Measurements from ENCODE around the gene PIANP.

Gene PIANP

DNA sequence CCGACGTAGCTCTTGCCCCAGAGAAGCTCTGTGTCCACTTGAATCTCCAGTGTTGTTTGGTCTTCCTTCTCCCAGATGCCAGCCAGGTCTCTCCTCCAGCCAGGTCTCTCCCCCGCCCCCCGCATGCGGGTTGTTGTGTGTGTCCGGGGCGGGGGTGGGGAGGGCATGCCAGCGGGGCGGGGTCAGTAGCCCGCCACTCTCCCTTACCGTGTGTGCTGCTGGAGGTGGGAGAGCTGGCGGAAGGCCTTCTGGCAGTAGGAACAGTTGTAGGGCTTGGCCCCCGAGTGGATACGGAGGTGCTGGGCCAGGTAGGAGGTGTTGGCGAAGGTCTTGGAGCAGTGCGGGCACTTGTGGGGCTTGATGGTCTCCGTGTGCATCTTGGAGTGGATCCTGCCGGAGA lies 28.5 kb downstream of the PIANP start:
- in situ Hi-C loops (cut with MboI; ENCODE audit: low sequenced_read_pairs) = no loop called here

DNA sequence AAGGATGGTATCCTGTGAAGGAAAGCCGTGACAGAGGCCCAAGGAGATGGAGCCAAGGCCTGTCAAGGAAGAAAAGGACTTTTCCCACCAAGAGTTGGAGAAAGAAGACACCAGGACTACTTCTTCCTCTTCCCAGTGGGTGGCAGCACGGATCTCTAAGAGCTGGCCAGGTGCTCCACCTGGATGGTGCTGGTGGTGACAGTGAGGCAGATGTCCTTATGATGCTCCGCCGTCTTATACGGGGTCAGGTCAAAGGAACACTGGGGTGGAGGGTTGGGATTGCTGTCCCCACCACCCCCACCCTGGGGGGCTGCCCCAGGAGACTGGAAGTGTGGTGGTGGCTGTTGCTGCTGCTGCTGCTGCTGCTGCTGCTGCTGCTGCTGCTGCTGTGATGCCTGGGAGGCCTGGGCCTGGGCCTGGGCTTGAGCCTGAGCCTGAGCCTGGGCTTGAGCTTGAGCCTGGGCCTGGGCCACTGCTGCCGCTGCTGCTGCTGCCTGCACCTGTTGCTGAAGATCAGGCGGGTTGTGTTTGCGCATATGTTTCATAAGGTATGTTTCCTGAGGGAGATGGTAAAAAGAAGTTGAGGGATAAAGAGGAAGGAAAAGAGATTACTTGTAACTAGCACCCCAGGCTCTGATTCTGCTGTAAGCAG lies 32.9 kb downstream of the PIANP start:
- in situ Hi-C loops (cut with MboI; ENCODE audit: low sequenced_read_pairs) = no loop called here

DNA sequence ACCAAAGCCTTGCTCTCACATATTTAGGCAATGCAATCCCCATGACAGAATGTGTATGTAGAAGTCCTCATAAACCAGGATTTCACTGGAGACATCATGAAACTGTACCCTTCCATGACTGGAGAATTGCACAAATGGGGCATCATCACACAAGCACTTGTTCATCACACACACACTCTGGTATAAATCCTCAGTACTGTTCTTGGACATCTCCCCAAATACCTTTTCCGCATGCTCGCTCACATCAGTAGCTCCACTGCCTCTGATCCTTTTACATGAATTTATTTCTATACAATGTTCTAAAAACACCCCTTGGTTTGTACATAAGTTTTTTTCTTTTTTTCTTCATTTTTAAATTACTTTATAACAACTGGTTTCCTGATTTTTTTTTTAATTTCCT lies 34.4 kb downstream of the PIANP start:
- in situ Hi-C loops (cut with MboI; ENCODE audit: low sequenced_read_pairs) = no loop called here

DNA sequence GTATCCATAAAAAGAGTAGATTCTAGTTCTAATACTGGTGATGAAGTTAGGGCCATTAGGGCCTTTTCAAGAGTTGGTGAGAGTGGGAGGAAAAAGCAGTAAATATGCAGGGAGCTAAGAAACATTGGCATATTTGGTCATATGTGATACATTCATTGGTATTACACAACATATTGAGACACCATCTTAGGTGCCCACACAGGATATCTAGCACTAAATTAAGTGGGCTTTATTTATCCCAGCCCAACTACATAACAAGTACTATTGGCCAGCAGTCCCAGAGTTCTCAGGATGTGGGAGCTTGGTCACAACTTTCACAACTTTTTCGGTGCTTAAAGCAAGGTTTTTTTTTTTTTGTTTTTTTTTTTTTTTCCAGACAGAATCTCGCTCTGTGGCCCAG lies 35.7 kb downstream of the PIANP start:
- in situ Hi-C loops (cut with MboI; ENCODE audit: low sequenced_read_pairs) = no loop called here

DNA sequence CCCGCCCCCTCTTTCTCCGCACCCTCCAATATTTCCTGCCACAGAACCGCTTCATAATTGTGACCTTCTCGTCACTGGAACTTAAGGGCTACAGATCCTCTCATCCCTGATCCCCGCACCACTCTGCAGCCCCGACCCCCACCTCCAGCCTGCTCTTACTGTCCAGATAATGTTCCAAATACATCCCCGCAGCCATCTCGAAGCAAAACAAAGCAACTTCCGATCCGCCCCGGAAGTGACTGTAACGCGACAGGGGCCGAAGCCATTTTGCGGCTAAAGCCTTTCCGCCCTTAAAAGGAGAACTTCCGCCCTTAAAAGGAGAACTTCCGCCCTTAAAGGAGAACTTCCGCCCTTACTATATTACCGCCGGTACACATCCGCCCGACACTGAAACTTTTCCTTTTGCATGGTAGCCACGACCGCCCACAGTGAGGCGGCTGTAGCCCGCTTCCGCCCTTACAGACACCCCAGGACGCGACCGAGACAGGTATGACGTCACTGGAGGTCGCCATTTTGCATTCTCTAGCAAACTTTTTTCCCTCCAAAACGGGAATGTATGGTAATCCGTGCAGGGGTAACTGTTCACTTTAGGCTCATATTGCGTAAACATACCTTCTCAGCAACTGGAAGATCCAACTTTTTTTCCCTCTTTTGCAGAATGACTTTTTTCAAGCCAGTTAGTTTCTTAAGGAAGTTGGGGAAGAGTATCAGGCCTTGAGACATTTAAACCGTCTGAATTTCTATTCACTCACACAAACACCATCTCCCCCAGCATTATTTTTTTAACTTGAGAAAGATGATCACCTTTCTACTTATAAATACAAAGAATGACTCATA lies 37.5 kb downstream of the PIANP start, which contains the start of gene ING4:
Gene ING4, minus strand, starts transcription at position 214 of the 837 bp plus-strand sequence. Its CDS starts 18 bp downstream, at position 196.
- in situ Hi-C loops (cut with MboI; ENCODE audit: low sequenced_read_pairs) = no loop called here

DNA sequence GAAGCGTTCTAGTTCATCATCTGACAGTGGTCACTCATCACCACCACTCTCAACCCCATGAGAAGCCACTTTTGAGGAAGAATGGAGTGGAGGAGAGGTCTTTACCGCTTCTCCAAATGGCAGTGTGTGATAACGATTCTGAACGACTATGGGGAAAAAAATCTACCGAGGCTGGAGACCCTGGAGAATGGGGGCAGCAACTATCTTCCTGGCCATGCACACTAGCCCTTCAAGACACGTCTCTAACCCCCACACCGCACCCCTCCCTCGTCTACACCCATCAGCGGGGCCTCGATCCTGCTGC lies 38.1 kb downstream of the PIANP start:
- in situ Hi-C loops (cut with MboI; ENCODE audit: low sequenced_read_pairs) = no loop called here

DNA sequence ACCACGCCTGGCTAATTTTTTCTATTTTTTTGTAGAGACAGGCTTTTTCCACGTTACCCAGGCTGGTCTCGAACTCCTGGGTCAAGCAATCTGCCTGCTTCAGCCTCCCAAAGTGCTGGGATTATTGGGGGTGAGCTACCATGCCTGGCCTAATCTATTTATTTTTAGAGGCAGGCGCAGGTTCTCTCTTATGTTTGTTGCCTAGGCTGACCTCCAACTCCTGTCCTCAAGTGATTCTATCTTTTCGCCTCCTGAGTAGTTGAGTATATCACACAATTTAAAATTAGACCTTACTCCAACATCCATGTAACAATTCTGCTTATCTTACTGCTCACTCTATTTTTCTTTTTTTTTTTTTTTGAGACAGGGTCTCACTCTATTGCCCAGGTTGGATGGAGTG lies 46.6 kb downstream of the PIANP start:
- in situ Hi-C loops (cut with MboI; ENCODE audit: low sequenced_read_pairs) = no loop called here

DNA sequence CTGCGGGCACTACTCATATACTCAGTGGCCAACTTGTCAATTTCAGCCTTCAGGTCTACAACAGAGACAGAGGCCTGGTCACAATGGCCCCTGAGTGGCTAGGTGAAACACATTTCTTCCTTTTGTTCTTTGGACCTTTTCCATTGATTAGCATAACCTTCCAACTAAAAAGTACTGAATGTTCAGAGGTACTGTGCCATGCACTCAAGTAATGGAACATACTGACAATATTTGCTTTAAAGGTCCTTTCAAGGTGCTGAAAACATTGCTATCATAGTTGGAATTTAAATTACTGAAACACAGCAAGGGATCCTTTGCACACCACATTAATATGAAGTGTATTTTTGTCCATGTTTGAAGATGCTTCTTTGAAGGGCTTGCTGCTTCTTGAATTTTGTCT lies 47.3 kb downstream of the PIANP start:
- in situ Hi-C loops (cut with MboI; ENCODE audit: low sequenced_read_pairs) = no loop called here

DNA sequence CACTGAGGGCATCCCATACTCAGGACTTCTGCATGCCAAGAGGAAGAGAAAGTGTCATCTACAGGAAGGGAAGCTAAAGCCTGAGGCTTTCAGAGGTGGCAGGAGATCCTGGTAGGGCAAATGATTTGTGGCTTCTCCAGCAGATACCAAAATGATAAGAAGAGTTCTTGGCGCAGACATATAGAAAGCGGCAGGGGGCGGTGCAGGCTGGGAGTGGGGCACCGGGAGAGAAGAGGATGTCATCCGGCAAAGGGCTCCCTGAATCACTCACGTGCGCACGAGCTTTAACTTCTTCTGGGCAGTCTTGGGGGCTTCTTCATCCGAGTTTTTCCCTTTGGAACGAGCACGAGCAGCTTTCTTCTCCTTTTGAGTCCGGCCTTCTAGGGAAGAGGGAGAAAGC lies 48.2 kb downstream of the PIANP start:
- in situ Hi-C loops (cut with MboI; ENCODE audit: low sequenced_read_pairs) = no loop called here

DNA sequence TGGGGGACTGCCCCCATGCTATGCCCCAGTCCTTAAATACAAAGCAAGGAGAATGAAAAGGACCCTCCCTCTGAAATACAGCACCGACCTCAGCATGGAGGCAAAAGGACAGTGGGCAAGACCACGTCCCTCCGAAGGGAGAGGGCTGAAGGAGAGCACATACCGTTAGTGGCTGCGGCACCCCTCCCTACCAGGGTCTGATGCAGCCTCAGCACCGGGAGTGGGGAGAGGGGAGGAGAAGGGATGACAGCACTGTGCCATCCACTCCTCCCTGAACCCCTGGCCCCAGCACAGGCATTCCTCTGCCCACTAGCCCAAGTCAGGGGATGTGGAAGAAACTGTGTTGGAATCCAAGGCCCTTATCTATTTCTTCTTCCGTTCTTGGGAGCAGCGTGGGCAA lies 49.8 kb downstream of the PIANP start:
- in situ Hi-C loops (cut with MboI; ENCODE audit: low sequenced_read_pairs) = no loop called here

DNA sequence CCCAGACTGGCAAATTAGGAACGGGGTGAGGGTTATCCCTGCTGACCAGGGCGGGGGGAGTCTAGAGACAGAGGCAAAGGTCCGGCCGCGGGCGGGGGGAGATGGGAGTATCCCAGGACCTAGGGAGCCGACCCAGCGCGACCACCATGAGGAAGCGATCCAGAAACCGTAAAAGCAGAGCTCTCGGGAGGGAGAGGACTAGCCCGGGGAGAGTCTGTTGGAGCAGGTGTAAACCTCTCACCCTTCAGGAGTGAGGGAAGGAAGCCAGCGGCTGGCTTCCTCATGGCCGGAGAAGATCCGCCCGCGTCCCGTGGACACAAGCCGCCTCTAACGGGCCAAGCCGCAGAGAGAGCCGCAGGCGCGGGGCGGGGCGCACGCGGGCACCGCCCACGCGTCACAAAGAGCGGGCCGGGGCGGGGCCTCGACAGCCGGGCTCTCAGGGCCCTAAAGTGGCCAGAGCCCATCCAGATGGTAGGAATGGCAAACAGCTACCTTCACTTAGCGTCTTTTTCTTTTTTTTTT lies 53.5 kb downstream of the PIANP start, which contains the start of gene ACRBP:
Gene ACRBP, minus strand, starts transcription at position 350 of the 522 bp plus-strand sequence. Its CDS starts 66 bp downstream, at position 284.
- in situ Hi-C loops (cut with MboI; ENCODE audit: low sequenced_read_pairs) = no loop called here

DNA sequence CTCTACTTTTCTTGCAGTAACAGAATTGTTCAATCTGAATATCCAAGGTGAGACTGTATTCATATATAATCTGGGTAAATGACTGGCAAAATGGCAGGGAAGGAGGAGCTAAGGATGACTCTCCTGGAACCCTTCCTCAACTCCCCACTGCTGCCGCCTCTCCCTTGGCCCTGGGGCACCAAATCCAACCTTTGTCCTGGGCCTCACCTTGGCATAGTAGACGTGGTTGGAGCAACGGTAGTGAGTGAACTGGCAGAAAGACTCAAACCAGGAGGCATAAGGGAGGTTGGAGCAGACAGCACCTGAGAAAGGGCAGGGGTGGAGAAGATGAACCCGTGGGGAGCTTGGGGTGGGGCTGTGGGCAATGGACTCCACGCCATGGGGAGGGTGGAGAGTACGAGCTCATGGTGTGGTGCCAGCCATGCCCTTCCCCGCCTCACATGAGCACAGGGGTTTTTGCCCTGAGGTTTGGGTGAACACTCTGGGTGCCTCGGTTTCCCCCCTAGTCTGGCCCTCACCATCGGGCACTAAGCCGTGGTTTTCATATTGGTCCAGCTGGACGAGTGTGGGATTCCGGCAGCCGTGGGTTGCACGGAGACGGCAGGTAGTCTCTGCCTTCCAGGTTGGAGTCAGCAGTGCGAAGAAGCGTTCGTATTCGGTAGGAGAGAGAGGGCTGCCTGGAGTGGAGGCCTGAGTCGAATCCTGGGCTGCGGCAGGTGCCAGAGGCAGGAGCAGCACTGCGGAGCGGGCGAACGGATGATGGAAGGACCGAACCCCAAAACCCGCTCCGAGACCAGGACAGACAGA lies 54.1 kb downstream of the PIANP start:
- in situ Hi-C loops (cut with MboI; ENCODE audit: low sequenced_read_pairs) = no loop called here

DNA sequence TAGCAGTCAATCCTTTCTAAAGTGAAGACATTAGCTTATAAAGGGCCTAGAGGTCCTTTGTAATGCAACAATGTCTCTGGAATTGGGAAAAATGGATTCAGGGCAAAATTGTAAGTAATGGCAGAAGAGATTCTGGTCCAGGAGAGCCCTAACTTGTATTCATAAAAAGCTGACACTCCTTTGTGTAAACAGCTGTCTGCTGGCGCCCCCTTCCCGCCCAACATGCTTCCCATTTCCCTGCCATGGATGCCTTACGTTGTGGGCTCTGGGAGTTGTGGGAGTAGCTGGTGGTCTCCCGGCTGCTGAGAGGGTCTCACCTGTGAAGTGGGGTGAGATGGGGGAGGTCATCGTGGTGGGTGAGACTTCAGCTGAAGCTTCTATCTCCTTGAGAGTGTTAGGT lies 55.7 kb downstream of the PIANP start:
- in situ Hi-C loops (cut with MboI; ENCODE audit: low sequenced_read_pairs) = no loop called here

DNA sequence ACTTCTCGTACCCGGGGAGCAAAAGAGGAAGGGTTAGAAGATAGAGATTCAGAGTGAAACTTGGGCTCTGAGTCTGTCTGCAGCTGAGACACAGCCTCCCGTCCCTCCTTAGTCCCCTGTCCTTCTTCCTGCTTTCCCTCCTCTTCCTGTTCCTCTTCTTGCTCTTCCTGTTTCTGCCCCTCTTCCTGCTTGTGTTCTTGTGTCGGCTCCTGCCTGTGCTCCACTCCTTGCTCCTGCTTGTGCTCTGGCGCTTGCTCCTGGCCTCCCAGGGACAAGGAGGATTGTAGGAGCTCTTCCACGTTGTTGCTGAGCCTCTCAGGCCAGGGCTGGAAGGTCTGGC lies 56.4 kb downstream of the PIANP start:
- in situ Hi-C loops (cut with MboI; ENCODE audit: low sequenced_read_pairs) = no loop called here

All from HL-60/S4 treated with phorbol 12-myristate 13-acetate at 8.2 ng/mL for 4 days and 3 days (cell line).